ENCODE measurements around the gene HFE. TPM values are rescaled to one million over a fixed set of nuclear protein-coding genes. Genes with fewer than 3 reads are reported as not detected.

HFE gene
- polyA plus RNA-seq, 1 donor (not counting 4 experiments of a cell fraction or from before 2014, with no cell fraction given) = 18.4 TPM

DNA sequence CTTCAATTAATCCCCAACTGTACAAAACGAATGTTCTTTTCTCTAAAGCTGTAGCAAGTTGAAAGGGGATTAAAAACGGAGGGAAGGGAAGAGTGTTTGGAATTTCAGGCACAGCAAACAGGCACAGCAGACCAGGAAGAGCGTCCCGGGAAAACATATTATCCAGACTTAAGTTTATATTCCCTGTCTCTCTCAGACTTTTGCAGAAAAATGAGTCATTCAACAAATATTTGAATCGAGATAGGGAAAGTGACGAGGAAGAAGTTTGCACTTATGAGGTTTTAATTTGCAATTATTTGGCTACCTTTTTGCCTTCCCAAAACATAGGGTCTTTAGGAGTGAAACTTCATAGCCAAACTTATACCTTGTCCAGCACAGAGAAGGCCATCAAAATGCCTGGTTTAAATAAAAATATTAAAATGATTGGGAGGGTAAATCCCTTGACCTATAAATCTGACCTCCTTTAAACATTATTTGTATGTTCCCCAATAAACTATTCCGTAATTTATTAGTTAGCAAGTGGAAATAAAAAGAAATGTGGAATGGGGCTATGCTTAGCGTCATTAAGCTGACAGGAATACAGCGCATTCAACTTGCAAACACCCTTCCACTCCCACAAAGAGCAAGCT is 16.0 kb downstream of the HFE start:
- dilution Hi-C loops (cut with MboI; ENCODE audit: extremely low pct_ligation_motif_present, low sequenced_read_pairs) = no loop called here
- FAIRE-seq (no peak), DNase-seq (ENCODE audit: low read depth, low spot score) (no peak)
- H3K36me3 ChIP-seq (ENCODE audit: control insufficient read depth in 2 of 2, extremely low read depth in 1 of 2, insufficient read depth in 2 of 2, low read length in 2 of 2) = no peaks in the 10 kb centered on the region
- no peak for TF ChIP-seq EZH2 (IDR thresholded peaks at IDR 0.05; ENCODE audit: low read length)
- TF ChIP-seq, protein P1, sequence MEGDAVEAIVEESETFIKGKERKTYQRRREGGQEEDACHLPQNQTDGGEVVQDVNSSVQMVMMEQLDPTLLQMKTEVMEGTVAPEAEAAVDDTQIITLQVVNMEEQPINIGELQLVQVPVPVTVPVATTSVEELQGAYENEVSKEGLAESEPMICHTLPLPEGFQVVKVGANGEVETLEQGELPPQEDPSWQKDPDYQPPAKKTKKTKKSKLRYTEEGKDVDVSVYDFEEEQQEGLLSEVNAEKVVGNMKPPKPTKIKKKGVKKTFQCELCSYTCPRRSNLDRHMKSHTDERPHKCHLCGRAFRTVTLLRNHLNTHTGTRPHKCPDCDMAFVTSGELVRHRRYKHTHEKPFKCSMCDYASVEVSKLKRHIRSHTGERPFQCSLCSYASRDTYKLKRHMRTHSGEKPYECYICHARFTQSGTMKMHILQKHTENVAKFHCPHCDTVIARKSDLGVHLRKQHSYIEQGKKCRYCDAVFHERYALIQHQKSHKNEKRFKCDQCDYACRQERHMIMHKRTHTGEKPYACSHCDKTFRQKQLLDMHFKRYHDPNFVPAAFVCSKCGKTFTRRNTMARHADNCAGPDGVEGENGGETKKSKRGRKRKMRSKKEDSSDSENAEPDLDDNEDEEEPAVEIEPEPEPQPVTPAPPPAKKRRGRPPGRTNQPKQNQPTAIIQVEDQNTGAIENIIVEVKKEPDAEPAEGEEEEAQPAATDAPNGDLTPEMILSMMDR (optimal IDR thresholded peaks at IDR 0.05 in 1 of 3, IDR thresholded peaks at IDR 0.05 in 1 of 3, conservative IDR thresholded peaks at IDR 0.05 in 1 of 3; ENCODE audit: extremely low read depth in 1 of 3, insufficient read depth in 2 of 3, low read length in 3 of 3) = no peak
- H3K4me2 ChIP-seq (ENCODE audit: control insufficient read depth, extremely low read depth, insufficient read depth, low read depth, low read length) = peak overlapping the region; percentile 95
- H3K79me2 ChIP-seq (ENCODE audit: control insufficient read depth, insufficient read depth, low read length) = no peaks in the 10 kb centered on the region
- H3K27ac ChIP-seq (ENCODE audit: control insufficient read depth, insufficient read depth, low read length) = peak overlapping the region; percentile 77
- H3K9me1 ChIP-seq (ENCODE audit: control insufficient read depth, extremely low read depth, insufficient read depth, low read length) = no peaks in the 10 kb centered on the region
- H4K20me1 ChIP-seq (ENCODE audit: control insufficient read depth, extremely low read depth, insufficient read depth, low read length) = no peaks in the 10 kb centered on the region
- H3K4me1 ChIP-seq (ENCODE audit: control insufficient read depth, extremely low read depth, insufficient read depth, low read length) = peaks cover 21% of the 10 kb centered on the region
- H3K27me3 ChIP-seq (ENCODE audit: control insufficient read depth, extremely low read depth, insufficient read depth, low read length) = no peaks in the 10 kb centered on the region
- H2AFZ ChIP-seq (ENCODE audit: control insufficient read depth, low read length) = peak overlapping the region; percentile 83
- H3K9me3 ChIP-seq (ENCODE audit: control insufficient read depth, low read depth, low read length) = no peaks in the 10 kb centered on the region
- H3K4me3 ChIP-seq (ENCODE audit: control insufficient read depth in 2 of 3, extremely low read depth in 1 of 3, insufficient read depth in 2 of 3, low read depth in 1 of 3, low read length in 3 of 3) = peak overlapping the region; percentile 14 to 63 (median 50)
- H3K9ac ChIP-seq (ENCODE audit: control insufficient read depth, extremely low read depth, insufficient read depth, low read length) = peak overlapping the region; percentile 55

DNA sequence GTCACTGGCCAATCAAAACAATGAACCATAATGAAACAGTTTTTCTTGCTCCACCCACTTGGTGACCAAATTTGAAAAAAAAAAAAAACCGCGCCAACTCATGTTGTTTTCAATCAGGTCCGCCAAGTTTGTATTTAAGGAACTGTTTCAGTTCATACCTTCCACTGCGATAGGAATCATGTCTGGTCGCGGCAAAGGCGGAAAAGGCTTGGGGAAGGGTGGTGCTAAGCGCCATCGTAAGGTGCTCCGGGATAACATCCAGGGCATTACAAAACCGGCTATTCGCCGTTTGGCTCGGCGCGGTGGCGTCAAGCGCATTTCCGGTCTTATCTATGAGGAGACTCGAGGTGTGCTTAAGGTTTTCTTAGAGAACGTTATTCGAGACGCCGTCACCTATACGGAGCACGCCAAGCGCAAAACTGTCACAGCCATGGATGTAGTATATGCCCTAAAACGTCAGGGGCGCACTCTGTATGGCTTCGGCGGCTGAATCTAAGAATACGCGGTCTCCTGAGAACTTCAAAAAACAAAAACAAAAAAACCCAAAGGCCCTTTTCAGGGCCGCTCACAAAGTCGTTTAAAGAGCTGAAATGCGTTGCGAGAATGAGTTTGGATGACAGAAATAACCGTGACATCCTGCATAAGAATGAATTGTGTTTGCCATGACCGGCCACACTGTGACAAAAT is 16.7 kb downstream of the HFE start:
- peak overlapping the region; percentile 77 for H3K27ac ChIP-seq (ENCODE audit: control insufficient read depth, insufficient read depth, low read length)
- peaks cover 21% of the 10 kb centered on the region for H3K4me1 ChIP-seq (ENCODE audit: control insufficient read depth, extremely low read depth, insufficient read depth, low read length)
- H3K79me2 ChIP-seq (ENCODE audit: control insufficient read depth, insufficient read depth, low read length) = no peaks in the 10 kb centered on the region
- TF ChIP-seq, protein P1 (optimal IDR thresholded peaks at IDR 0.05 in 1 of 3, IDR thresholded peaks at IDR 0.05 in 1 of 3, conservative IDR thresholded peaks at IDR 0.05 in 1 of 3; ENCODE audit: extremely low read depth in 1 of 3, insufficient read depth in 2 of 3, low read length in 3 of 3) = peak; percentile 23 to 45 (median 26)
- no peak for TF ChIP-seq EZH2 (IDR thresholded peaks at IDR 0.05; ENCODE audit: low read length)
- dilution Hi-C loops (cut with MboI; ENCODE audit: extremely low pct_ligation_motif_present, low sequenced_read_pairs) = no loop called here
- no peak for FAIRE-seq
- peak; percentile 89 for DNase-seq (ENCODE audit: low read depth, low spot score)
- H3K27me3 ChIP-seq (ENCODE audit: control insufficient read depth, extremely low read depth, insufficient read depth, low read length) = no peaks in the 10 kb centered on the region
- peak overlapping the region; percentile 31 for H2AFZ ChIP-seq (ENCODE audit: control insufficient read depth, low read length)
- H3K36me3 ChIP-seq (ENCODE audit: control insufficient read depth in 2 of 2, extremely low read depth in 1 of 2, insufficient read depth in 2 of 2, low read length in 2 of 2) = no peaks in the 10 kb centered on the region
- H3K9me3 ChIP-seq (ENCODE audit: control insufficient read depth, low read depth, low read length) = no peaks in the 10 kb centered on the region
- peak overlapping the region; percentile 55 for H3K9ac ChIP-seq (ENCODE audit: control insufficient read depth, extremely low read depth, insufficient read depth, low read length)
- H3K4me2 ChIP-seq (ENCODE audit: control insufficient read depth, extremely low read depth, insufficient read depth, low read depth, low read length) = peak overlapping the region; percentile 95
- no peaks in the 10 kb centered on the region for H3K9me1 ChIP-seq (ENCODE audit: control insufficient read depth, extremely low read depth, insufficient read depth, low read length)
- H4K20me1 ChIP-seq (ENCODE audit: control insufficient read depth, extremely low read depth, insufficient read depth, low read length) = no peaks in the 10 kb centered on the region
- H3K4me3 ChIP-seq (ENCODE audit: control insufficient read depth in 2 of 3, extremely low read depth in 1 of 3, insufficient read depth in 2 of 3, low read depth in 1 of 3, low read length in 3 of 3) = peak overlapping the region; percentile 24 to 63 (median 50)

Measured in keratinocyte (primary cell).